NCI-H82 treated with DMSO at 0.1 percent for 48 hours (cell line): ENCODE data around the gene RFX2.
"Not testable (repeated sequence)": the region's sequence is repeated elsewhere in the genome, so short reads cannot be mapped to it uniquely, and the experiment has no call there.

Experiments used
- DNase-seq: peaks from one replicate; lab custom pipeline; 2025; ENCODE audit not compliant: unreplicated experiment; lab: John Stamatoyannopoulos, UW

The RFX2 gene

DNA sequence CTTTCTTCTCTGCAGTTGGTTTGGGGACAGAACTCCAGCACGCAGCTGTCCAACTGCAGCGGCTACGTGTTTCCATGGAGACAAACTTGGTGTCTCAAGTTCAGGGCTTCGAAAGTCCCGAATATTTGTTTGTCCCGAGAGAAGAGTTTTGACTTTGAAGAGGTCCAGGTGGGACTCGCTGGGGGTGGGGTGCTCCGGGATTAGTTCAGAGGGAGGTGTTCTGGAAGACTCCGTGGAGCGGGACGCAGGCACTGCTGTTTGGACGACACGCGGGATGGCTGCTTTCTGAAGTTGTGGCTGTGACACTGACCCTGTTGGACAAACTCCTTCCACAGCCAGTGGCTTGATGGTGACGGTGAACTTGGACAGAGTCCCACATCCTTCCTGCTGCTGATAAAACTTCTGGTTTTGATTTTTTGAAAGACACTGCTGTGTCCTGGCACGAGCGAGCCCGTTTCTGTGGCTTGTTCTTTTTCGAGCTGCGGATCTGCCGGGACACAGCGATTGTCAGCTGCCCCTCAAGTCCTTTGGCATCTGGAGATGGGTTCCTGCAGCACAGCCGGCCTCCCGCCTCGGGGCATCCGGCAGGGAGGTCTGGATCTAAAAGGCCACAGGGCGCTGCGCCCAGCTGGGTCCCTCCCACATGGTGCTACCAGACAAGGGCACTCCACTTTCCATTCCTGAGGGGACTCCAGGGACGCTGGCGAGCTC lies 116.5 kb downstream of the RFX2 start:
- no peak for DNase-seq

- DNase-seq = no peak
Measured at GRCh38 chr19:5993201-5993600, 117.1 kb downstream of the RFX2 start.

DNA sequence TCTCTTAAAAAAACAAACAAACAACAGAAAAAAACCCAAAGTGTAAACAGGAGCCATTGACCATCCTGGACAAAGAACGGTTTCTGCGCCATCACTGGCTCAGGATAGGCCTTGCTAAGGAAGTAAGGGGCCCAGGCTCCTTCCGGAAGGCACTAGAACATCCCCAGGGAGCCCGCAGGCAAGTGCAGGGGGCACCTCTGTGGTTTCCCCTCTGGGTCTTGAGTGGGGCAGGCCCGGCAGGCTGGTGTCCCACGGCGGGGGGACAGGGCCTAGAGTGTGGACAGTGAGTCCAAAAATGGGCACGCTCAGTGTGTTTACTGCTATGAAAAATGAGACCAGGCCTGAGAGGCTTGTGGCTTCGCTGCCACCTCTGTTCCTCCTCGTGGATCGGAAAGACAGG lies 117.5 kb downstream of the RFX2 start:
- DNase-seq = no peak

DNA sequence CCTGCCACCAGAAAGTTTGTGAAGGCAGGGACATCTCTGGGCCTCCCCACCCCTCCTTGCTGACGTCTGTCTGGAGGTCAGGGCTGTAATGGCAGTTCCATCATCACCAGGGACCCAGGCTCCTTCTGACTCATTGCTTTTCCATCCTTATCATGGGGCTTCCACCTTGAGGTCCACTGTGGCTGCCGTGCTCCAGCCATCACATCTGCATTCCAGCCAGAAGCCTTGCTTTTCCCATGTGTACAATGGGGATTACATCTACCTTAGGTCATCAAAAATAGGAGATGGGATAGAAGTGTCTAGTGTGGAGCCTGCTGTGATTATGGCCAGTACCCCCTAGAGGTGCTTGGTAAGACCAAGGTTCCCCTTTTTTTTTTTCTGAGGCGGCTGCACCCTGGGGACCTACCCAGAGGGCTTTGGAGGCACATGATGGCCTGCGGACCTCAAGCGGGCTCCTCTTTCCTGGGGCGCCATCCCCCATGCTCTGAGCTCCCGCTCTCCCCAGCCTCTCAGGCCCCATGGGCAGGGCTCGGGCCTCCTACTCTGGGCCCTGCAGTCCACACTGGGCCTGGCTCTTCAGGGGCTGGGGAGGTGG lies 119.0 kb downstream of the RFX2 start:
- no peak for DNase-seq

DNA sequence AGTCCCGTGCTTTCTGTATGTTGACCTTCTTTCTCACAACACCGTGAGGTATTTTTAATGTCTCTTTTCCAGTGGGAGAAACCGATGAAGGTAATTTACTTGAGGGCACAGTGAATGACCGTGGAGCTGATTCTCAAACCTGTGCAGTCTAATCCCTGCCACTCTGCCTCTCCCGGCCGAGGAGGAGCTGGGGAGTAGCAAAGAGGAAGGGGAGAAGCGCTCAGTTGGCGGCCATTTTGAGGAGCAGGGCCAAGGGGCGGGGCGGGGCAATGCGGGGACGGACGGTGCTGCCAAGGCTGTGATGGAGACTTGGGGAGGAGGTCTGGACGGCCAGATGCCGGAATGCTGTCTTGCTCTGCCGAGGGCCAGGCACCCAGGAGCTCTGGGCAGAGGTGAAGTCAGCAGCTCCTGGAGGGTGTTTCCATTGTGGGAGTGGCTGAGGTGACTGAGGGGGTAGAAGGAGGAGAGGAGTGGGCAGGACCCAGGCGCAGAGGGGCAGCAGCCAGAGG lies 120.0 kb downstream of the RFX2 start:
- DNase-seq = no peak

GRCh38 chr19:5989388-5990074 lies 120.8 kb downstream of the RFX2 start:
- no peak for DNase-seq

DNA sequence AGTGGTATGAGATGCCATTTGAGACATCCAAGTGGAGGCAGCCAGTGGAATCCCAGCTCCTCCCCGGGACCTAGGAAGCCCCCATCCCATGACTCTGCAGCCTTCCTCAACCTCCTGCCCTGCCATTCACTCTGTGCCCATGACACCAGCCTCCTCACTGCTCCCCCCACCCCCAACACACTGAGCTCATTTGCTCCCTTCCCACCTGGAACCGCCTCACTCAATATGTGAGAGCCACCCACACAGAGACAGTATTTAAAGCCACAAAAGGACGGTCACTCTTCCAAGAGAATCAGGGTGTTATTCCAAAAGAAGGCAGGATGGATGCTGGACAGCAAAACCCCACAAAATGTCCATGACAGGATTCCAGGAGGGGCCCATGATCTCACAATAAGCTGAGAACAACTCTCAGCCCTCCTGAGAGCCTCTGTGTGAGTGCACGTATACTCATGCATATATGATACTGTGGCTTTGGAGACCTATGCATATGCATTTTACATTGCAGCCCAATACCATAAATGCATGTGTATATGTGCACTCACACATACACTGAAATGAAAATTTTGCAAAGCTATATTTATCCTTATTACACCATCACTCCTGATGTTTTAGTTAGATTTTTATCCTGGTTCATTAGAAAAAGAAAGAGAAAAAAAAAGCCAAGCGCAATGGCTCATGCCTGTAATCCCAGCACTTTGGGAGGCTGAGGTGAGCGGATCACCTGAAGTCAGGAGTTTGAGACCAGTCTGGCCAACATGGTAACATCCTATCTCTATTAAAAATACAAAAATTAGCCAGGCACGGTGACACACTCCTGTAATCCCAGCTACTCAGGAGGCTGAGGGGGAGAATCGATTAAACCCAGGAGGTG lies 121.5 kb downstream of the RFX2 start:
- DNase-seq = no peak

- peak; percentile 50 for DNase-seq
Measured at GRCh38 chr19:5987077-5987818, 123.1 kb downstream of the RFX2 start.

DNA sequence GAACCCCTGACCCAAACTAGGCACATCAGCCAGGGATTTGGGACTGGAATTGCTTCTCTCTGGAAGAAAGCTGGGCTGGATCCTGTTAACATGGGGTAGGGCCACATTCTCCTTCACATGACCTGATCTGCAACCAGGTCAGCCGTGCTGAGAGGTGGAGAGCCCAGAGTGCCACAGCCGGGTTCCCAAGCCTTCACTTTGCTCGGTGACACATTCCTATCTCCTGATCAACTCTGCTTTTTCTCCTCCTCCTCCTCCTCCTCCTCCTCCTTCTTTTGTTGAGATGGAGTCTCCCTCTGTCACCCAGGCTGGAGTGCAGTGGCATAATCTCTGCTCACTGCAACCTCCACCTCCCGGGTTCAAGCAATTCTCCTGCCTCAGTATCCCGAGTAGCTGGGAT lies 124.5 kb downstream of the RFX2 start:
- not testable (repeated sequence) for DNase-seq

DNA sequence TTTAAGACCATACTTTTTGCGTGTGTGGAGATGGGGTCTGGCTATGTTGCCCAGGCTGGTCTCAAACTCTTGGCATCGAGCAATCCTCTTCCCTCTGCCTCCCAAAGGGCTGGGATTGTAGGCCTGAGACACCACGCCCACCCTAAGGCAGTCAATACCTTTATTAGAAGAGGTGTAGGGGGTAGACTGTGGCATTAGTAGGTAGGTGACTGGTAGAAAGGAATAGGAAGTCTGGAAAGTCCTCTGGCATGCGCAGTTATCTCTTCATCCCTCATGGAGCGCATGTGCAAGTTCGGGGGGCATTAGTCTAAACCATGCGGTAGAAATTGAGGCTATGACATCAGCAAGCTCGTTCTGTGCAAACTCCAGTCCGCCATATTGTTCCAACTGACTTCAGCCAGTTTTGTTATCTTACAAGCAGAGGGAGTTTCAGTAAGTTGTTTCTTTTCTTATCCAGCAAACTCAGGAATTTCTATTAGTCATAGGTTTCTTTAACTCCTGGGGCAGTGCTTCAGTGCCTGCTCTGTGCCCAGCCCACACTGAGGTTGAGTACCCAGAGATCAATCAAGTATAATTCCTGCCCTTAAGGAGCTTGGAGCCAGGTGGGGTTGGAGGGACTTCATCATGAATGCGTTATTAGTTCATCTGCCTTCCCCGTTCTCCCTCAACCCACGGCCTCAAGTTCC lies 125.1 kb downstream of the RFX2 start:
- no peak for DNase-seq

GRCh38 chr19:5984600-5984999 lies 125.7 kb downstream of the RFX2 start:
- DNase-seq = no peak

DNA sequence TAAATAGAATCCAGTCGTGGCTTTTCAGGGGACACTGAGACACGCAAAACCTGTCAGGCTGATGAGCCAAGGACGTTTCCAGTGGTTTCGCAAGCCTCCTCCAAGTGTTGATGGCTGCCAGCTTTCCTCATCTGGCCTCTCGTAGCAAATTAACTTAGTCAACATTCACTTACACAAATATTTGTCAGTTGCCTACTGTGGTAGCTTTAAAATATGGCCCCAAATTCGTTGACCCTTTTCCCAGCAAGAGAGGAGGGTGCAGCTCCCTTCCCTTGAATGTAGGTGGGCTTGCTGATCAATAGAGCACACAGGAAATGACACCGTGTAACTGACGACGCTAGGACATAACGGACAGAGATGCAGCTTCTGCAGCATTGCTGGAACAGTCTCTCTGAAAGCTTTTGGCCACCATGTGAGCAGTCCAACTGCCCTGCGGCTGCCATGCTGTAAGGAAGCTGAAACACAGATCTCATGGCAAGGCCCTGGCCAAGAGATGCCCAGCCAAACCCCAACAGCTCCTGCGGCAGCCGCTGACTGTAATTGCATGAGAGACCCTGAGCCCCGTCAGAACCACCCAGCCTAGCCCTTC lies 126.8 kb downstream of the RFX2 start:
- DNase-seq = no peak

DNA sequence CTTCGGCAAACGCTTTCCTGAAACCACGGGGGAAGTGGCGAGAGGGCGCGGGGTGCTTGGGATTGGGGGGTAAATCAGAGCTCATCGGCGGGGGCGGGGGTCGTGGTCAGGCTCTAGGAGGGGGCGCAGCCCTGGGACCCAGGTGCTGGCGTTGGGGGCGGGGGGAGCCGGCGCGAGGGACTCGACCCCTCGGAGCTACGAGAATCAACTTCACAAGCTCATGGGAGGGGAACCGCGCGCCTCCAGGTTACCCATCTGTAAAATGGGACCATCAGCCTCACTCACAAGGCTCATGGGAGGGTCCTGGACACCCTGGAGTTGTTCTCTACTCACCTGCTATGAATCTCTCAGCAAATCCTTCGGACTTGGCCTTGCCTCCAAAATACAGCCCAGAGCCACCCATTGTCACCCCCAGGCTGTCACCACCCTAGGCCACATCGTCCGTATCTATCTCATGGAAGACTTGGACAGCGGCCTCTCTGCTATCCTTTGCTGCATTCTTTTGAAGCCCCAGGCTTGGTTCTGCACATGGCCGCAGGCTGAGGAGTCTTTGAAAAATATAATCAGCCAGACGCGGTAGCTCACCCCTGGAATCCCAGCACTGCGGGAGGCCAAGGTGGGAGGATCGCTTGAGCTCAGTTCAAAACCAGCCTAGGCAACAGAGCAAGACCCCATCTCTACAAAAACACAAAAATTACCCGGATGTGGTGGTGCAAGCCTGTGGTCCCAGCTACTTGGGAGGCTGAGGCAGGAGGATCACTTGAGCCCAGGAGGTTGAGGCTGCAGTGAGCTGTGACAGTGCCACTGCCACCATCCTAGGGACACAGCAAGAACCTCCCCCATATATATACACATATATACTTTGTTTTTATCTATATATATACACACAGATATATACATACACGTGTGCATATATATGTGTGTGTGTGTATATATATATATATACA lies 131.4 kb downstream of the RFX2 start:
- no peak for DNase-seq

DNA sequence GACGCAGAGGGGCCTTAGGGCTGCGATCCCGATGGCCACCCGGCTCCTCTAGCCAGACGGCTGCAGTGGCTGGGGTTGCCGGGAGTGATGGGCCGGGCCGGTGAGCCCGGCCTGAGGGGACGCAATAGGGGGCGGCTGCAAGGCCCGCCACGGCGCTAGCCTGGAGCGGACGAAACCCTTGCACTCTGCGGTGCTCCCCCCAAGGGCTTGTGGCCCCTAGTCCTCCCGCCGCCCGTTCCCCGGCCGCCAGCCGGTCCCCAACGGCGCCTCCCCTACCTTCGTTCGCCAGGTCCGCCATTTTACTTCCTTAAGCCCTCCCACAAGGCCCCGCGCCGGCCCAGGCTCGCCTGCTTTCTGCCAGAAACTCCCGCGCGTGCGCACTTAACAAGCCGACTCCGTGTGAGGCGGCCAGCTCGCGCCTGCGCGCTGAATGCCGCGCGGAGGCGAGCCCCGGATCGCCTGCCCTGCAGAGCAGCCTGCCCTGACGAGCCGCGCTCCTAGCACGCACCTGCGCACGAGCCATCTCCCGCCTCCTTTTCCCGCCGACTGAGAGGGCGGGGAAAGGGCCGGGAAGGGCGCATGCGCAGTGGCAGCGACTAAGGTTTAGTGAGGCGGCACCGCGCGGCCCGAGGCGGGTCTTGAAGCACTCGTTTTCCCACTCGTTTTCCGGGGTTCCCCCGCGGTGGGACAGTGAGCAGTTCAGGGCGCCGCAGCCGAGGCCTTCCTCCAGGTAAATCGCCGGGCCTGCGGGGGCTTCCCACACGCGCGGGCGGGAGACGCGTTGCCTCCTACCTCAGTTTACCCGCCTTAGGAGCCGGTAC lies 132.3 kb downstream of the RFX2 start, which contains the start of gene RANBP3:
Gene RANBP3 (minus strand): TSS at position 356 of the 821 bp plus-strand sequence. CDS start 58 bp downstream, at position 298.
- DNase-seq = peak; percentile 95

GRCh38 chr19:5977222-5977784 lies 133.0 kb downstream of the RFX2 start:
- no peak for DNase-seq

GRCh38 chr19:5976768-5977167 lies 133.5 kb downstream of the RFX2 start:
- no peak for DNase-seq

GRCh38 chr19:5975388-5975728 lies 134.9 kb downstream of the RFX2 start:
- DNase-seq = no peak
